H9 (cell line): ENCODE results near the gene TMED10. TPM values are rescaled to one million over a fixed set of nuclear protein-coding genes. Genes with fewer than 3 reads are reported as not detected.

ENCODE experiments used
- DNase-seq: peaks from one replicate; pipeline ENCODE4 v3.0.0-alpha.2; 2017
- H2AFZ ChIP-seq: one replicate; pipeline ENCODE4 v1.6.1; 2013; ENCODE audit warnings: mild to moderate bottlenecking, low read length, control low read depth, moderate library complexity
- H2AK5ac ChIP-seq: 2 replicates; pipeline ENCODE4 v1.6.1; 2013; ENCODE audit warnings: low read length, control low read depth, mixed read lengths; ENCODE audit not compliant: insufficient read length
- H2BK120ac ChIP-seq: one replicate; pipeline ENCODE4 v1.6.1; 2013; ENCODE audit warnings: low read depth, mild to moderate bottlenecking, low read length, control low read depth, inconsistent platforms; ENCODE audit not compliant: poor library complexity, severe bottlenecking
- H2BK12ac ChIP-seq: 2 replicates; pipeline ENCODE4 v1.6.1; 2013; ENCODE audit warnings: low read length, control low read depth, mixed read lengths, low read depth; ENCODE audit not compliant: insufficient read length
- H2BK15ac ChIP-seq: 2 replicates; pipeline ENCODE4 v1.6.1; 2013; ENCODE audit warnings: low read depth, low read length, control low read depth
- H2BK20ac ChIP-seq: one replicate; pipeline ENCODE4 v1.6.1; 2013; ENCODE audit warnings: low read depth, mild to moderate bottlenecking, low read length, control low read depth, inconsistent platforms; ENCODE audit not compliant: poor library complexity, severe bottlenecking
- H2BK5ac ChIP-seq: 2 replicates; pipeline ENCODE4 v1.6.1; 2013; ENCODE audit warnings: low read length, control low read depth, mixed read lengths; ENCODE audit not compliant: insufficient read length
- H3K14ac ChIP-seq: 2 replicates; pipeline ENCODE4 v1.6.1; 2013; ENCODE audit warnings: low read length, control low read depth; ENCODE audit not compliant: insufficient read depth
- H3K18ac ChIP-seq: 2 replicates; pipeline ENCODE4 v1.6.1; 2013; ENCODE audit warnings: low read depth, mild to moderate bottlenecking, mixed read lengths, low read length, control low read depth; ENCODE audit not compliant: insufficient read length
- H3K23ac ChIP-seq: 2 replicates; pipeline ENCODE4 v1.6.1; 2013; ENCODE audit warnings: low read length, control low read depth, mixed read lengths, low read depth; ENCODE audit not compliant: insufficient read length
- H3K23me2 ChIP-seq: 2 replicates; pipeline ENCODE4 v1.6.1; 2013; ENCODE audit warnings: low read depth, mild to moderate bottlenecking, mixed read lengths, low read length, control low read depth; ENCODE audit not compliant: insufficient read length, poor library complexity, severe bottlenecking
- H3K27ac ChIP-seq: 2 replicates; pipeline ENCODE4 v1.5.1; 2013; ENCODE audit warnings: low read length, control low read depth, mixed read lengths, low read depth; ENCODE audit not compliant: insufficient read length
- H3K27me3 ChIP-seq: 2 replicates; pipeline ENCODE4 v1.6.1; 2013; ENCODE audit warnings: low read length, control low read depth, inconsistent platforms; ENCODE audit not compliant: insufficient read depth
- H3K4ac ChIP-seq: 2 replicates; pipeline ENCODE4 v1.6.1; 2013; ENCODE audit warnings: low read depth, mild to moderate bottlenecking, control low read depth, inconsistent platforms, low read length, moderate library complexity
- H3K4me1 ChIP-seq: 2 replicates; pipeline ENCODE4 v1.6.1; 2013; ENCODE audit warnings: low read length, control low read depth, inconsistent platforms; ENCODE audit not compliant: insufficient read depth
- H3K4me2 ChIP-seq: 2 replicates; pipeline ENCODE4 v1.6.1; 2013; ENCODE audit warnings: low read length, control low read depth, mixed read lengths; ENCODE audit not compliant: insufficient read length, insufficient read depth
- H3K56ac ChIP-seq: 2 replicates; pipeline ENCODE4 v1.6.1; 2013; ENCODE audit warnings: low read depth, mild to moderate bottlenecking, mixed read lengths, low read length, control low read depth; ENCODE audit not compliant: insufficient read length
- H3K79me1 ChIP-seq: 2 replicates; pipeline ENCODE4 v1.6.1; 2013; ENCODE audit warnings: low read depth, mild to moderate bottlenecking, moderate library complexity, low read length, control low read depth, inconsistent platforms; ENCODE audit not compliant: insufficient read depth, poor library complexity, severe bottlenecking
- H3K79me2 ChIP-seq: 2 replicates; pipeline ENCODE4 v1.6.1; 2013; ENCODE audit warnings: low read length, control low read depth, inconsistent platforms; ENCODE audit not compliant: insufficient read depth
- H3K9ac ChIP-seq: 2 replicates; pipeline ENCODE4 v1.6.1; 2013; ENCODE audit warnings: low read length, control low read depth, mixed read lengths; ENCODE audit not compliant: insufficient read length; ENCODE audit errors: extremely low read depth
- H3K9me3 ChIP-seq: one replicate; pipeline ENCODE4 v1.6.1; 2013; ENCODE audit warnings: low read depth, low read length, inconsistent platforms; ENCODE audit not compliant: control insufficient read depth
- H3T11ph ChIP-seq: one replicate; pipeline ENCODE4 v1.6.1; 2013; ENCODE audit warnings: mild to moderate bottlenecking, low read length, control low read depth, inconsistent platforms
- H4K20me1 ChIP-seq: one replicate; pipeline ENCODE4 v1.6.1; 2013; ENCODE audit not compliant: control insufficient read depth, insufficient read length, insufficient read depth
- H4K5ac ChIP-seq: 2 replicates; pipeline ENCODE4 v1.6.1; 2013; ENCODE audit warnings: low read depth, mild to moderate bottlenecking, mixed read lengths, low read length, control low read depth; ENCODE audit not compliant: insufficient read length
- H4K8ac ChIP-seq: replicated peaks from 2 replicates; pipeline ENCODE4 v1.6.1; 2013; ENCODE audit warnings: low read length, control low read depth, mixed read lengths, low read depth; ENCODE audit not compliant: insufficient read length
- H4K91ac ChIP-seq: 2 replicates; pipeline ENCODE4 v1.6.1; 2013; ENCODE audit warnings: low read depth, mild to moderate bottlenecking, moderate library complexity, mixed read lengths, low read length, control low read depth; ENCODE audit not compliant: insufficient read length
- H3K27ac Mint-ChIP-seq, 3 experiments: 2 replicates in 2 of 3; 3 replicates in 1 of 3; pipeline ENCODE4 v1.8.0; 2020 to 2021; ENCODE audit warnings: mixed read lengths in 3 of 3, mild to moderate bottlenecking in 1 of 3, moderate library complexity in 1 of 3
- H3K27me3 Mint-ChIP-seq: 2 replicates; pipeline ENCODE4 v1.8.0; 2021; ENCODE audit warnings: low read depth, mild to moderate bottlenecking, moderate library complexity, mixed read lengths
- H3K36me3 Mint-ChIP-seq, 3 experiments: 2 replicates in 2 of 3; 3 replicates in 1 of 3; pipeline ENCODE4 v1.8.0; 2020 to 2021; ENCODE audit warnings: low read depth in 3 of 3, mixed read lengths in 3 of 3; ENCODE audit not compliant: insufficient read depth in 1 of 3
- H3K4me1 Mint-ChIP-seq, 2 experiments: 2 replicates each; pipeline ENCODE4 v1.8.0; 2020; ENCODE audit warnings: mixed read lengths in 2 of 2
- H3K4me3 Mint-ChIP-seq, 2 experiments: 2 replicates in 1 of 2; 3 replicates in 1 of 2; pipeline ENCODE4 v1.8.0; 2020 to 2021; ENCODE audit warnings: mild to moderate bottlenecking in 2 of 2, mixed read lengths in 2 of 2, moderate library complexity in 1 of 2
- H3K9me3 Mint-ChIP-seq, 2 experiments: 2 replicates in 1 of 2; 3 replicates in 1 of 2; pipeline ENCODE4 v1.8.0; 2020; ENCODE audit warnings: mild to moderate bottlenecking in 2 of 2, mixed read lengths in 2 of 2, moderate library complexity in 1 of 2
- CTCF ChIP-seq: fragments of 200-600 bp; sonication (generic); conservative IDR thresholded peaks from 3 replicates; pipeline ENCODE4 v1.8.0; 2021; ENCODE audit warnings: antibody characterized with exemption, mild to moderate bottlenecking
- WGBS: extraction: QIAGEN DNeasy Blood & Tissue Kit; methylation state at CpG from one replicate; pipeline ENCODE4 v1.1.7; 2013; ENCODE audit warnings: missing lambda C conversion rate, low lambda C conversion rate, mixed read lengths; ENCODE audit not compliant: insufficient read length; ENCODE audit errors: extremely low coverage; 5-methylcytosine and 5-hydroxymethylcytosine counted together
- total RNA-seq: library from RNA; stranded (reverse); gene quantifications from 2 replicates; pipeline ENCODE4 v1.2.1, GENCODE V29; 2021

TMED10 gene
- total RNA-seq, 1 experiment from 2014 or later: 176 TPM

DNA sequence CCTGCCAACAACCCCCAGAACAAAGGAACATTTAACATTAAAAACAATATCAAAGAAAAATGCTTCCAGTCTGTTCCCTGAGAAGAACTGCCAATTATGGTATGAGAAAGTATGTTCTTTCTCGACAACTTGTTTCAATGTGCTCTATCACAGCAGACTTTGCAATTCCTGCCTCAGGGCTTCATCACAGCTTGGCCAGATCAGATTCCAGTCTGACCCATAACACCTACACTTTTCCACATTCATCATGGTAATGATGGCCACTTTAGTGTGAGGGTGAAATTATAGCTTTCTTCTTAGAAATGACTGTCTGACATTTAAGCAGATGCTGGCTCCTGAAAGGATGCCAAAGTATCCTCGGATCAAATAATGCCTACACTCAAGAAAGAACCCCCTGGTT lies 66.5 kb downstream of the TMED10 start:
- H3K56ac ChIP-seq: no peak overlapping the region
- Mint-ChIP-seq H3K4me3 (no peak overlapping the region), H3K27ac (no peak overlapping the region; a peak in 1 of 7 replicates), H3K4me1 (no peaks in the 10 kb centered on the region), H3K36me3 (peaks cover 26 to 81% (median 79%) of the 10 kb centered on the region in 3 experiments; a peak in 6 of 7 replicates), H3K9me3 (no peaks in the 10 kb centered on the region), H3K27me3 (no peaks in the 10 kb centered on the region)
- H3K79me1 ChIP-seq: no peaks in the 10 kb centered on the region
- H3K79me2 ChIP-seq: no peaks in the 10 kb centered on the region
- H3K23ac ChIP-seq: no peak overlapping the region
- H3T11ph ChIP-seq: no peak overlapping the region
- H4K20me1 ChIP-seq: no peaks in the 10 kb centered on the region
- H4K5ac ChIP-seq: no peak overlapping the region
- no peak overlapping the region for H2BK5ac ChIP-seq
- no peak overlapping the region for H4K8ac ChIP-seq
- H3K18ac ChIP-seq: no peak overlapping the region
- H2AFZ ChIP-seq: no peak overlapping the region
- H3K9ac ChIP-seq: no peak overlapping the region
- no peak overlapping the region for H3K14ac ChIP-seq
- no peaks in the 10 kb centered on the region for H3K9me3 ChIP-seq
- no peaks in the 10 kb centered on the region for H3K27me3 ChIP-seq
- H3K23me2 ChIP-seq: no peaks in the 10 kb centered on the region
- WGBS: no CpG with 5 or more reads among the region's 2 CpGs
- H2BK15ac ChIP-seq: no peak overlapping the region
- no peaks in the 10 kb centered on the region for H3K4me1 ChIP-seq
- no peak for DNase-seq
- no peak overlapping the region for H2BK120ac ChIP-seq
- no peak overlapping the region for H2BK12ac ChIP-seq
- no peak for TF ChIP-seq CTCF
- H3K4me2 ChIP-seq: no peak overlapping the region
- H2BK20ac ChIP-seq: no peak overlapping the region
- H4K91ac ChIP-seq: no peak overlapping the region
- no peak overlapping the region for H3K4ac ChIP-seq
- no peak overlapping the region for H3K27ac ChIP-seq
- H2AK5ac ChIP-seq: no peak overlapping the region
